Vagina (tissue), 2 donors: ENCODE data around the gene EDRF1.

ENCODE experiments used
- CTCF ChIP-seq, 3 experiments: fragments of 450-650 bp in 2 of 3; fragments of 200-600 bp in 1 of 3; sonication (generic) in 1 of 3; IDR thresholded peaks; one replicate each; pipeline ENCODE4 v1.5.1; 2017 to 2019; ENCODE audit warnings: antibody characterized with exemption in 3 of 3, mild to moderate bottlenecking in 2 of 3, moderate library complexity in 2 of 3
- POLR2A ChIP-seq, 2 donors: fragments of 450-650 bp; IDR thresholded peaks; one replicate each; pipeline ENCODE4 v1.6.1; 2017; ENCODE audit warnings: antibody characterized with exemption in 2 of 2, mild to moderate bottlenecking in 2 of 2, moderate library complexity in 2 of 2

- TF ChIP-seq CTCF (IDR thresholded peaks at IDR 0.05) (no peak), POLR2A (IDR thresholded peaks at IDR 0.05) (no peak)
These were observed 15.3 kb downstream of the EDRF1 start for GRCh38 chr10:125734823-125735222.
